Ishikawa (cell line): Measurements from ENCODE around the gene CLCN4.

ENCODE experiments used
- CEBPB ChIP-seq: IDR thresholded peaks from 2 replicates; pipeline ENCODE4 v1.6.1; 2012
- CREB1 ChIP-seq: IDR thresholded peaks from 2 replicates; pipeline ENCODE4 v1.6.1; 2012; ENCODE audit warnings: low read depth
- EGR1 ChIP-seq: IDR thresholded peaks from 2 replicates; pipeline ENCODE4 v1.6.1; 2012
- EP300 ChIP-seq: IDR thresholded peaks from 2 replicates; pipeline ENCODE4 v1.6.1; 2012; ENCODE audit warnings: borderline replicate concordance
- FOXM1 ChIP-seq: IDR thresholded peaks from 2 replicates; pipeline ENCODE4 v1.6.1; 2012; ENCODE audit warnings: low read depth, borderline replicate concordance
- NFIC ChIP-seq: IDR thresholded peaks from 2 replicates; pipeline ENCODE4 v1.6.1; 2012
- RAD21 ChIP-seq: IDR thresholded peaks from 2 replicates; pipeline ENCODE4 v1.6.1; 2012; ENCODE audit warnings: low read depth
- TAF1 ChIP-seq: IDR thresholded peaks from 2 replicates; pipeline ENCODE4 v1.6.1; 2012; ENCODE audit warnings: low read depth, mild to moderate bottlenecking
- TCF12 ChIP-seq: IDR thresholded peaks from 2 replicates; pipeline ENCODE4 v1.6.1; 2012; ENCODE audit warnings: low read depth
- TEAD4 ChIP-seq: IDR thresholded peaks from 2 replicates; pipeline ENCODE4 v1.6.1; 2012
- YY1 ChIP-seq: IDR thresholded peaks from 2 replicates; pipeline ENCODE4 v1.6.1; 2012; ENCODE audit warnings: low read depth
- ZBTB7A ChIP-seq: IDR thresholded peaks from 2 replicates; pipeline ENCODE4 v1.6.1; 2012; ENCODE audit warnings: low read depth
- TF ChIP-seq, protein P1 (sequence below): IDR thresholded peaks from 2 replicates; pipeline ENCODE4 v1.6.1; 2012
- TF ChIP-seq, protein P2 (sequence below): IDR thresholded peaks from 2 replicates; pipeline ENCODE4 v1.6.1; 2012
- TF ChIP-seq, protein P3 (sequence below): IDR thresholded peaks from 2 replicates; pipeline ENCODE4 v1.6.1; 2012; ENCODE audit warnings: low read depth, mild to moderate bottlenecking

The CLCN4 gene

DNA sequence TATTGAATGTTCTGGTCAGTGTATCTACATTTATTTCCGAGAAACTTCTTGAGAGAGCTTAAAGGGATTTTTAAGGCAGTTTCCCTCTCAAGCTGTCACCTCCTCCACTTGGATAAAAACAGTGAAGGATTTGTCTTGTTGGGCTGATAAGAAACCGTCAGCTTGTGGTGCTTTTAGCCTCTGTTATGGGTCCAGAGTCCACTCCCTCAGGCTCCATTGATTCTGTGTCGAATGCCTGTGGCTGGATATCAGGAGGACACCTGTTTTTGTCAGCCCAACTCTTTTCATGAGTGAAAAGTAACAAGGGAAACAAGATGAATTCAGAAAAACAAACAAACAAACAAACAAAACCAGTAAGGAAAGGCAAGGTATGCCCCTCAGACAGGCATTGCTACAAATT is 12.4 kb downstream of the CLCN4 start:
- TF ChIP-seq NFIC, result no peak
- no peak for TF ChIP-seq ZBTB7A
- TF ChIP-seq FOXM1, result no peak
- TF ChIP-seq EGR1, result no peak
- TF ChIP-seq, protein P1, sequence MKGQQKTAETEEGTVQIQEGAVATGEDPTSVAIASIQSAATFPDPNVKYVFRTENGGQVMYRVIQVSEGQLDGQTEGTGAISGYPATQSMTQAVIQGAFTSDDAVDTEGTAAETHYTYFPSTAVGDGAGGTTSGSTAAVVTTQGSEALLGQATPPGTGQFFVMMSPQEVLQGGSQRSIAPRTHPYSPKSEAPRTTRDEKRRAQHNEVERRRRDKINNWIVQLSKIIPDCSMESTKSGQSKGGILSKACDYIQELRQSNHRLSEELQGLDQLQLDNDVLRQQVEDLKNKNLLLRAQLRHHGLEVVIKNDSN, result no peak
- TF ChIP-seq TAF1, result no peak
- TF ChIP-seq, protein P2, sequence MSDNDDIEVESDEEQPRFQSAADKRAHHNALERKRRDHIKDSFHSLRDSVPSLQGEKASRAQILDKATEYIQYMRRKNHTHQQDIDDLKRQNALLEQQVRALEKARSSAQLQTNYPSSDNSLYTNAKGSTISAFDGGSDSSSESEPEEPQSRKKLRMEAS, result no peak
- TF ChIP-seq TEAD4, result no peak
- no peak for TF ChIP-seq TCF12
- TF ChIP-seq, protein P3, sequence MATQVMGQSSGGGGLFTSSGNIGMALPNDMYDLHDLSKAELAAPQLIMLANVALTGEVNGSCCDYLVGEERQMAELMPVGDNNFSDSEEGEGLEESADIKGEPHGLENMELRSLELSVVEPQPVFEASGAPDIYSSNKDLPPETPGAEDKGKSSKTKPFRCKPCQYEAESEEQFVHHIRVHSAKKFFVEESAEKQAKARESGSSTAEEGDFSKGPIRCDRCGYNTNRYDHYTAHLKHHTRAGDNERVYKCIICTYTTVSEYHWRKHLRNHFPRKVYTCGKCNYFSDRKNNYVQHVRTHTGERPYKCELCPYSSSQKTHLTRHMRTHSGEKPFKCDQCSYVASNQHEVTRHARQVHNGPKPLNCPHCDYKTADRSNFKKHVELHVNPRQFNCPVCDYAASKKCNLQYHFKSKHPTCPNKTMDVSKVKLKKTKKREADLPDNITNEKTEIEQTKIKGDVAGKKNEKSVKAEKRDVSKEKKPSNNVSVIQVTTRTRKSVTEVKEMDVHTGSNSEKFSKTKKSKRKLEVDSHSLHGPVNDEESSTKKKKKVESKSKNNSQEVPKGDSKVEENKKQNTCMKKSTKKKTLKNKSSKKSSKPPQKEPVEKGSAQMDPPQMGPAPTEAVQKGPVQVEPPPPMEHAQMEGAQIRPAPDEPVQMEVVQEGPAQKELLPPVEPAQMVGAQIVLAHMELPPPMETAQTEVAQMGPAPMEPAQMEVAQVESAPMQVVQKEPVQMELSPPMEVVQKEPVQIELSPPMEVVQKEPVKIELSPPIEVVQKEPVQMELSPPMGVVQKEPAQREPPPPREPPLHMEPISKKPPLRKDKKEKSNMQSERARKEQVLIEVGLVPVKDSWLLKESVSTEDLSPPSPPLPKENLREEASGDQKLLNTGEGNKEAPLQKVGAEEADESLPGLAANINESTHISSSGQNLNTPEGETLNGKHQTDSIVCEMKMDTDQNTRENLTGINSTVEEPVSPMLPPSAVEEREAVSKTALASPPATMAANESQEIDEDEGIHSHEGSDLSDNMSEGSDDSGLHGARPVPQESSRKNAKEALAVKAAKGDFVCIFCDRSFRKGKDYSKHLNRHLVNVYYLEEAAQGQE, result no peak
- TF ChIP-seq CEBPB, result no peak
- TF ChIP-seq YY1, result no peak

DNA sequence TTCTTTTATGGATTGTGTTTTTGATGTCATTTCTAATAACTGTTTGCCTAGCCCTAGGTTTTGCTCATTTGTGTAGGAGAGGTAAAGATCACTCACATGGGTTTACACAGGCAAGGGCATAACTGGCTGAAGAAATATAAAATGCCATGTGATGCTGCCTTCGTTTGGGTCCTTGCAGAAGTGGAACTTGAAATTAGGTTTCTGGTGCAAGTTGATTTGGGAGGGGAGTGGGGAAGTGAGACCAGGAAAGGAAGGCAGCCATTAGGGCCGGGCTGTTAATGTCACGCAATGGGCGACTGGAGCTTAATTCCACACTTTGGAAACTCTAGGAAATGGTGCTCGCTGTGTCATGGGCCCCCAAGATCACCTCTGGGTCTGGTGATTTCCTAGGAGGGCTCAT is 14.5 kb downstream of the CLCN4 start:
- TF ChIP-seq ZBTB7A, result no peak
- no peak for TF ChIP-seq RAD21
- TF ChIP-seq, protein P3, result no peak
- no peak for TF ChIP-seq YY1
- TF ChIP-seq, protein P2, result no peak
- TF ChIP-seq, protein P1, result no peak
- TF ChIP-seq FOXM1, result no peak
- no peak for TF ChIP-seq TCF12
- TF ChIP-seq EGR1, result no peak
- no peak for TF ChIP-seq EP300
- TF ChIP-seq CREB1, result no peak
- TF ChIP-seq TEAD4, result no peak
- TF ChIP-seq CEBPB, result no peak
- TF ChIP-seq TAF1, result no peak
- TF ChIP-seq NFIC, result no peak

DNA sequence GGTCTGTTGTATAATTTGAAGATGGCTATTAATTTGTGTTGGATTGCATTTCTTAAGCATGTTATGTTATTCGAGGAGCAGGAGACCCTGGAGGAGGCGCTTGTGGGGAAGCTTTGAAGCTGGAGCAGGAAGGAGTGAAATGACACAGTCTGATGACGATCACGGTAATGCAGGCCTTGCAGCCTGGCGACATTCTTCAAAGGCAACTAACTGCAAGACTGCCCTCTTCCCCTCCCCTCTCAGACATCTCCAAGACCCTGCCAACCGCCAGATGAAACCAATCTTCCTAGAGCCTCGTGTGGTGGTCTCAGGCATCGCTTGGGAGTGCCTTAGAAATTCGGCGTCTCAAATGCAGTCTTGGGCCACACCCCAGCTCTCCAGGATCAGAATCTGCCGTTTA is 16.1 kb downstream of the CLCN4 start:
- TF ChIP-seq TCF12 (no peak), CREB1 (no peak), FOXM1 (no peak), EGR1 (no peak)
- TF ChIP-seq, protein P2, result no peak

DNA sequence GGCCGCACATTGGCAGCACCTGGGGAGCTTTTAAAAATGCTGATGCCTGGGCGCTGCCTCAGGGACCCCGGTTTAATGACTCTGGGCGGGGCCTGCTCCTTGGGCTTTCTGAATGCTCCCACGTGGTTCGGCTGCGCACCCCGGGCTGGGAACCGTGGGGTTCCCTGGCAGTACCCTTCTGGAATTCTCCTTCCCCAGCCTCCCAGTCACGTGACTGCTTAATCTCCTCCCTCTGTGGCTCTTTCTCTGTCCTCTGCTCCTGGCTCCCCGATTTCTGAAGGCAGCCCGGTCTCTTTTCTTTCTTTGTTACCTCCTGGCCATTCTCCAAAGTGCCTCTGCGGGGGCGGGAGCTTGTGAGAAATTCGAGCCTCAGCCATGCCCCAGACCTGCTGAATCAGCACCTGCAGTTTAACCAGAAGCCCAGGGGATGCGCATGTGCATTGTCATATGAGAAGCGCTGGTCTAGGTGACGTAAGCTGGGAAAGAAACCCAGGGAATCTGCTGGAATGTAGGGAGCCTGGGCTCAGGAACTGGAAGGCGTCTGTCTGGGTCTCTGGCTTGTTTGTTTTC is 16.6 kb downstream of the CLCN4 start:
- peak; percentile 94 for TF ChIP-seq EGR1
- TF ChIP-seq TAF1, result no peak
- peak; percentile 53 for TF ChIP-seq TEAD4
- no peak for TF ChIP-seq RAD21
- no peak for TF ChIP-seq TCF12
- no peak for TF ChIP-seq ZBTB7A
- TF ChIP-seq FOXM1, result no peak
- TF ChIP-seq EP300, result no peak
- peak; percentile 53 for TF ChIP-seq NFIC
- TF ChIP-seq, protein P2, result 0 out of 2 replicates have a peak, but pooled peaks have one; percentile 48
- no peak for TF ChIP-seq YY1
- TF ChIP-seq, protein P1, result peak; percentile 87
- TF ChIP-seq CREB1, result no peak

DNA sequence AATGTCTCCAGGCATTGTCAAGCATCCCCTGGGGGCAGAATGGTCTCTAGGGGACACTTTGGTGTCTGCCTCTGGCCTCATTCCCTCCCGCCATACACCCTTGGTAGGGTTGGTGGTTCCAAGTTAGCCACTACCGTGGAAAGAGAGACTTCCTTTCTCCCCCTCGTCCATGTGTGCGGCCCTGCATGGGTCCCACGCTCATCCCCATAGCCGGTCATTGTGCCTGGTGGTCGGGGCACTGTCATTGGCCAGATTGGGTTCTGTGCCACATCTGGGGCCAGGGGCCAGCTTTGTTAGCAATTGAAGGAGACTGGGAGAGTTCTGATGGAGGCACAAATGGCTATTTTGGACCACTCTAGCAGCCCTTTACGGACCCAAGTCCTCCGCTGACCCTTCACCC is 17.3 kb downstream of the CLCN4 start:
- TF ChIP-seq FOXM1, result no peak
- TF ChIP-seq NFIC, result no peak
- TF ChIP-seq, protein P3, result no peak
- TF ChIP-seq TCF12, result no peak
- no peak for TF ChIP-seq EGR1
- no peak for TF ChIP-seq CREB1
- TF ChIP-seq, protein P1, result no peak
